K562 (cell line): Measurements from ENCODE around the gene CARM1. TPM values are rescaled to one million over a fixed set of nuclear protein-coding genes. Genes with fewer than 3 reads are reported as not detected.
A peak's percentile ranks its signal among the peaks of the same experiment; 100 is the strongest.

ENCODE experiments used
- ARHGAP35 ChIP-seq: fragments of 450-650 bp; IDR thresholded peaks from 2 replicates; pipeline ENCODE4 v1.6.1; 2018; ENCODE audit not compliant: partially characterized antibody
- ARID1B ChIP-seq: fragments of 450-650 bp; IDR thresholded peaks from 2 replicates; pipeline ENCODE4 v1.6.1; 2016; ENCODE audit warnings: antibody characterized with exemption, mild to moderate bottlenecking, inconsistent platforms
- ARID4B ChIP-seq: sonication (generic); formaldehyde crosslinking; IDR thresholded peaks from 2 replicates; pipeline ENCODE4 v1.8.0; 2022; ENCODE audit warnings: mild to moderate bottlenecking, missing genetic modification reagents
- CBFA2T2 ChIP-seq: fragments of 450-650 bp; conservative IDR thresholded peaks from 2 replicates; pipeline ENCODE4 v1.6.1; 2017; ENCODE audit warnings: mild to moderate bottlenecking
- CLOCK ChIP-seq: fragments of 250-450 bp; sonication (Bioruptor Pico); IDR thresholded peaks from 2 replicates; pipeline ENCODE4 v1.4.0; 2020; ENCODE audit warnings: mild to moderate bottlenecking, moderate library complexity, borderline replicate concordance
- E2F1 ChIP-seq: sonication (generic); formaldehyde crosslinking; IDR thresholded peaks from 2 replicates; pipeline ENCODE4 v1.8.1; 2023; ENCODE audit warnings: mild to moderate bottlenecking, missing genetic modification reagents, moderate library complexity
- E2F4 ChIP-seq: sonication (generic); formaldehyde crosslinking; IDR thresholded peaks from 2 replicates; pipeline ENCODE4 v1.8.0; 2022; ENCODE audit warnings: mild to moderate bottlenecking, low read depth, missing genetic modification reagents
- FOXJ2 ChIP-seq: fragments of 200-800 bp; sonication (Bioruptor generic); IDR thresholded peaks from 2 replicates; pipeline ENCODE4 v1.6.1; 2016; ENCODE audit warnings: missing genetic modification characterization, missing compliant biosample characterization
- HNRNPUL1 ChIP-seq: fragments of 200-400 bp; formaldehyde crosslinking; IDR thresholded peaks from 2 replicates; pipeline ENCODE4 v1.6.1; 2017; ENCODE audit warnings: low read length
- LEF1 ChIP-seq: fragments of 450-650 bp; IDR thresholded peaks from 2 replicates; pipeline ENCODE4 v1.6.1; 2016; ENCODE audit warnings: mild to moderate bottlenecking
- NCOA4 ChIP-seq: fragments of 450-650 bp; IDR thresholded peaks from 2 replicates; pipeline ENCODE4 v1.6.1; 2018; ENCODE audit warnings: mild to moderate bottlenecking; ENCODE audit not compliant: partially characterized antibody
- PHF21A ChIP-seq: fragments of 450-650 bp; IDR thresholded peaks from 2 replicates; pipeline ENCODE4 v1.6.1; 2017; ENCODE audit warnings: low read depth, borderline replicate concordance
- RB1 ChIP-seq: fragments of 450-650 bp; IDR thresholded peaks from 2 replicates; pipeline ENCODE4 v1.6.1; 2017; ENCODE audit warnings: low read depth, mild to moderate bottlenecking
- SMARCA5 ChIP-seq: fragments of 450-650 bp; IDR thresholded peaks from 2 replicates; pipeline ENCODE4 v1.6.1; 2016
- TARDBP ChIP-seq: fragments of 450-650 bp; IDR thresholded peaks from 2 replicates; pipeline ENCODE4 v1.6.1; 2016
- TCF7 ChIP-seq: sonication (generic); IDR thresholded peaks from 2 replicates; pipeline ENCODE4 v1.6.1; 2016; ENCODE audit warnings: antibody characterized with exemption, borderline replicate concordance
- TRIM24 ChIP-seq, 2 experiments: fragments of 450-650 bp; IDR thresholded peaks; 2 replicates each; pipeline ENCODE4 v1.6.1; 2016
- ZFP1 ChIP-seq: fragments of 450-650 bp; formaldehyde crosslinking; IDR thresholded peaks from 2 replicates; pipeline ENCODE4 v1.4.0; 2020; ENCODE audit warnings: mild to moderate bottlenecking, mixed read lengths
- polyA plus RNA-seq, 8 experiments: library from polyadenylated mRNA; depleted of rRNA in 4 of 8; stranded (reverse) in 5 of 8; unstranded in 3 of 8; fragments of >200 nt; fragmentation: Nextera tagmentation in 2 of 8; fragmentation: Illumina TruSeq in 1 of 8; extraction: Ambion mirVana in 2 of 8; extraction: Trizol in 1 of 8; gene quantifications; 2 replicates each; pipeline versions ENCODE4 v1.2.1 to v1.2.3, GENCODE V29; 2011 to 2014; ENCODE audit warnings: inconsistent platforms in 1 of 8, missing spikeins in 1 of 8
- total RNA-seq, 7 experiments: library from RNA; depleted of rRNA in 6 of 7; stranded (reverse); fragments of >200 nt in 6 of 7; fragmentation: Illumina TruSeq in 2 of 7; extraction: Trizol in 2 of 7; gene quantifications; 2 replicates each; pipeline versions ENCODE4 v1.2.1 to v1.2.3, GENCODE V29; 2011 to 2021; ENCODE audit warnings: low replicate concordance in 1 of 7

Gene CARM1
- total and polyA plus RNA-seq, 9 of the 15 experiments (the other 6 are each of a cell fraction or from before 2014, with no cell fraction given): 0.36 to 86.0 (median 29.7) TPM

GRCh38 chr19:10928563-10929401 is 57.4 kb downstream of the CARM1 start, which contains the start of the genes TIMM29 and YIPF2 (continued):
- TF ChIP-seq ARID4B (CRISPR knock-in tag) (peak; percentile 69), E2F4 (CRISPR knock-in tag) (no peak), E2F1 (CRISPR knock-in tag) (0 out of 2 replicates have a peak, but pooled peaks have one; percentile 62), FOXJ2 (tag) (no peak), LEF1 (0 out of 2 replicates have a peak, but pooled peaks have one; percentile 21), TRIM24 (IDR thresholded peaks at IDR 0.05) (peak in 1 of 2 experiments; percentile 98; a peak in 2 of 4 replicates), NCOA4 (no peak), CBFA2T2 (no peak), ZFP1 (CRISPR knock-in tag) (no peak), HNRNPUL1 (no peak), TCF7 (peak; percentile 55; the same call in 1 of the 2 replicates), PHF21A (no peak), RB1 (peak; percentile 13), TARDBP (peak; percentile 71; the same call in 1 of the 2 replicates), ARHGAP35 (no peak), ARID1B (no peak), CLOCK (no peak), SMARCA5 (no peak)
